Prostate gland (tissue), 2 donors: ENCODE data around the gene FGGY.

Experiments
- POLR2A ChIP-seq: fragments of 450-650 bp; IDR thresholded peaks from one replicate; pipeline ENCODE4 v1.6.1; 2016; ENCODE audit warnings: antibody characterized with exemption, mild to moderate bottlenecking
- POLR2AphosphoS5 ChIP-seq: sonication (generic); formaldehyde crosslinking; IDR thresholded peaks from one replicate; pipeline ENCODE4 v1.6.1; 2017; ENCODE audit warnings: antibody characterized with exemption
- TF ChIP-seq, protein P1 (sequence below), 4 experiments: fragments of 200-600 bp in 2 of 4; fragments of 450-650 bp in 2 of 4; sonication (generic) in 2 of 4; IDR thresholded peaks; 1 replicate in 3 of 4; 2 replicates in 1 of 4; pipeline ENCODE4 v1.5.1; 2016 to 2019; ENCODE audit warnings: antibody characterized with exemption in 4 of 4, mild to moderate bottlenecking in 2 of 4, moderate library complexity in 2 of 4

DNA sequence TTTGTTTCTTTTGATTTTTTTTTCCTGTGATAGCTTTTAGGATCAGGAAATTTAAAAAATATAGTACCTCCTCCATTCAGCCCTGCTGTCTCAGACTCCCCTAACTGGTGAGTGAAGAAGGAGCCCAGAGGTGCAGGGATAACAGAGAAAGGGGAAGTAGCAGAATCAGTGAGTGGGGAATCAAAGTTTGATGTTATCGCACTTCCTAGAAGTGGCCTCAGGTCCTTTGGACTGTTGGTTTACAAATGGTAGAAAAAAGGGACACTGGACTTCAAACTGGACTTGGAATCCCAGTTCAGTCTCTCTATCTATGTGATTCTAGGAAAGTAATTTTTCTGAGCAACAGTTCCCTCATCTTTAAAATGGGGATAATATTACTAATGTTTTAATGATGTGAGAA, 99.5 kb downstream of the FGGY start:
- TF ChIP-seq, protein P1, sequence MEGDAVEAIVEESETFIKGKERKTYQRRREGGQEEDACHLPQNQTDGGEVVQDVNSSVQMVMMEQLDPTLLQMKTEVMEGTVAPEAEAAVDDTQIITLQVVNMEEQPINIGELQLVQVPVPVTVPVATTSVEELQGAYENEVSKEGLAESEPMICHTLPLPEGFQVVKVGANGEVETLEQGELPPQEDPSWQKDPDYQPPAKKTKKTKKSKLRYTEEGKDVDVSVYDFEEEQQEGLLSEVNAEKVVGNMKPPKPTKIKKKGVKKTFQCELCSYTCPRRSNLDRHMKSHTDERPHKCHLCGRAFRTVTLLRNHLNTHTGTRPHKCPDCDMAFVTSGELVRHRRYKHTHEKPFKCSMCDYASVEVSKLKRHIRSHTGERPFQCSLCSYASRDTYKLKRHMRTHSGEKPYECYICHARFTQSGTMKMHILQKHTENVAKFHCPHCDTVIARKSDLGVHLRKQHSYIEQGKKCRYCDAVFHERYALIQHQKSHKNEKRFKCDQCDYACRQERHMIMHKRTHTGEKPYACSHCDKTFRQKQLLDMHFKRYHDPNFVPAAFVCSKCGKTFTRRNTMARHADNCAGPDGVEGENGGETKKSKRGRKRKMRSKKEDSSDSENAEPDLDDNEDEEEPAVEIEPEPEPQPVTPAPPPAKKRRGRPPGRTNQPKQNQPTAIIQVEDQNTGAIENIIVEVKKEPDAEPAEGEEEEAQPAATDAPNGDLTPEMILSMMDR (IDR thresholded peaks at IDR 0.05), result no peak
- TF ChIP-seq POLR2A (no peak), POLR2AphosphoS5 (no peak)
